T47D (cell line): ENCODE results near the gene CTSD.

Experiments
- DNase-seq, 2 experiments: peaks; one replicate each; pipeline versions ENCODE4 v3.0.0 to v3.0.0-alpha.2; 2011 to 2012; ENCODE audit warnings: low read depth in 1 of 2, low spot score in 1 of 2
- JUND ChIP-seq: IDR thresholded peaks from 2 replicates; pipeline ENCODE4 v1.6.1; 2012; ENCODE audit warnings: low read depth
- in situ Hi-C: cut with HindIII; loops from 2 replicates; pipeline ENCODE4 v1.10.0; 2016; ENCODE audit warnings: low sequenced_read_pairs, low pct_unique_long_range_greater_than_20kb

Gene CTSD

GRCh38 chr11:1761857-1762536 lies 1.7 kb downstream of the CTSD start:
- in situ Hi-C loops = no loop called here
- peak in 1 of 2 experiments; percentile 49 for DNase-seq
- no peak for TF ChIP-seq JUND

- DNase-seq = no peak
- no peak for TF ChIP-seq JUND
- in situ Hi-C loops = no loop called here
Measured at GRCh38 chr11:1761110-1761856, 2.4 kb downstream of the CTSD start.

GRCh38 chr11:1760351-1761109 lies 3.2 kb downstream of the CTSD start:
- DNase-seq = peak in 1 of 2 experiments; percentile 65
- in situ Hi-C loops = no loop called here
- no peak for TF ChIP-seq JUND

- peak in 1 of 2 experiments; percentile 31 for DNase-seq
- in situ Hi-C loops = no loop called here
- no peak for TF ChIP-seq JUND
Measured at GRCh38 chr11:1759851-1760220, 3.9 kb downstream of the CTSD start.

GRCh38 chr11:1759151-1759850 lies 4.4 kb downstream of the CTSD start:
- in situ Hi-C loops = no loop called here
- DNase-seq = peak in 1 of 2 experiments; percentile 18
- no peak for TF ChIP-seq JUND

GRCh38 chr11:1758611-1759150 lies 5.0 kb downstream of the CTSD start:
- TF ChIP-seq JUND = no peak
- in situ Hi-C loops = no loop called here

GRCh38 chr11:1757861-1758610 lies 5.7 kb downstream of the CTSD start:
- TF ChIP-seq JUND = no peak
- no peak for DNase-seq
- in situ Hi-C loops = no loop called here

More at GRCh38 chr11:1758611-1759150, 5.0 kb downstream of the CTSD start:
- DNase-seq = peak in 1 of 2 experiments; percentile 16

GRCh38 chr11:1756791-1757771 lies 6.6 kb downstream of the CTSD start:
- DNase-seq = peak in 1 of 2 experiments; percentile 74
- TF ChIP-seq JUND = no peak
- in situ Hi-C loops = no loop called here

GRCh38 chr11:1755692-1756561 lies 7.8 kb downstream of the CTSD start:
- in situ Hi-C loops = no loop called here
- no peak for TF ChIP-seq JUND

GRCh38 chr11:1755344-1755691 lies 8.4 kb downstream of the CTSD start:
- no peak for DNase-seq
- TF ChIP-seq JUND = no peak
- in situ Hi-C loops = no loop called here

More at GRCh38 chr11:1755692-1756561, 7.8 kb downstream of the CTSD start:
- peak; percentile 94 for DNase-seq
